Measurements from ENCODE around the gene CALHM3. TPM values are rescaled to one million over a fixed set of nuclear protein-coding genes. Genes with fewer than 3 reads are reported as not detected.

The CALHM3 gene
- total RNA-seq, 4 donors from 2014 or later, result not detected

DNA sequence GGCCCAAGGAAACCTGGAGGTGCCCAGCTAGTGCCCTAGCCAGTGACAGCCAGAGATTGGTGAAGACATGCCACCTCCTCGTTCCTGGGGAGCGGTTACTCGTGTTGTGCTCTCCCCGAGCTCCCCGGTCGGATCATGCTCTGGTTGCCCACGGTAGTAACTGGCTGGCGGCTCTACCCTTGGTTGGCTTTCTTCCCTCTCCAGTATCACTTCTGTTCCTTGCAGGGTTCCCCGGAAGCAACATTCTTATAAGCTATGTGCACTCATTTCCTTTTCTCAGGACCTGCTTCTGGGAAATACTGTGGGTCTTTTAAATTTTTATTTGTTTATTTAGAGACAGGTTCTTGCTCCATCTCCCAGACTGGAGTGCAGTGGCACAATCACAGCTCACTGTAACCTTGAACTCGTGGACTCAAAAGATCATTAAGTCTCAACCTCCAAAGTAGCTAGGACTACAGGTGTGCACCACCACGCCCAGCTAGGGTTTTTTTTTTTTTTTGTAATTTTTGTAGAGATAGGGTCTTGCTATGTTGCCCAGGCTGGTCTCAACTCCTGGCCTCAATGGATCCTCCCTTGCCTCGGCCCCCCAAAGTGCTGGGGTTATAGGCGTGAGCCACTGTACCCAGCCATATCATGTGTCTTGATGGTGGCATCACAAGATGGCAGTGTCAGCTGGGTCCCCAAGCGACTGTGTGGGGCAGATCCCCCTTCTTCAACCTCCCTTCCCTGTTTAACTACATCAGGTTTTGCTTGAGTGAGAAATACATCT, 13.4 kb downstream of the CALHM3 start:
- H3K4me3 ChIP-seq (replicated peaks in 1 of 3), result no peak overlapping the region
- TF ChIP-seq, protein P1, sequence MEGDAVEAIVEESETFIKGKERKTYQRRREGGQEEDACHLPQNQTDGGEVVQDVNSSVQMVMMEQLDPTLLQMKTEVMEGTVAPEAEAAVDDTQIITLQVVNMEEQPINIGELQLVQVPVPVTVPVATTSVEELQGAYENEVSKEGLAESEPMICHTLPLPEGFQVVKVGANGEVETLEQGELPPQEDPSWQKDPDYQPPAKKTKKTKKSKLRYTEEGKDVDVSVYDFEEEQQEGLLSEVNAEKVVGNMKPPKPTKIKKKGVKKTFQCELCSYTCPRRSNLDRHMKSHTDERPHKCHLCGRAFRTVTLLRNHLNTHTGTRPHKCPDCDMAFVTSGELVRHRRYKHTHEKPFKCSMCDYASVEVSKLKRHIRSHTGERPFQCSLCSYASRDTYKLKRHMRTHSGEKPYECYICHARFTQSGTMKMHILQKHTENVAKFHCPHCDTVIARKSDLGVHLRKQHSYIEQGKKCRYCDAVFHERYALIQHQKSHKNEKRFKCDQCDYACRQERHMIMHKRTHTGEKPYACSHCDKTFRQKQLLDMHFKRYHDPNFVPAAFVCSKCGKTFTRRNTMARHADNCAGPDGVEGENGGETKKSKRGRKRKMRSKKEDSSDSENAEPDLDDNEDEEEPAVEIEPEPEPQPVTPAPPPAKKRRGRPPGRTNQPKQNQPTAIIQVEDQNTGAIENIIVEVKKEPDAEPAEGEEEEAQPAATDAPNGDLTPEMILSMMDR (IDR thresholded peaks at IDR 0.05), result no peak
- TF ChIP-seq POLR2A (IDR thresholded peaks at IDR 0.05), result no peak
- WGBS, 2 donors, result 88 to 94% methylated on average over 14 of the region's 14 CpGs
- intact Hi-C loops (cut with DNase I), result no loop called here
- H3K36me3 ChIP-seq, result no peaks in the 10 kb centered on the region
- H3K9me3 ChIP-seq, result no peaks in the 10 kb centered on the region
- H3K4me1 ChIP-seq, result no peaks in the 10 kb centered on the region
- H3K27ac ChIP-seq, result no peak overlapping the region
- DNase-seq, result no peak
- H3K27me3 ChIP-seq, result no peaks in the 10 kb centered on the region

DNA sequence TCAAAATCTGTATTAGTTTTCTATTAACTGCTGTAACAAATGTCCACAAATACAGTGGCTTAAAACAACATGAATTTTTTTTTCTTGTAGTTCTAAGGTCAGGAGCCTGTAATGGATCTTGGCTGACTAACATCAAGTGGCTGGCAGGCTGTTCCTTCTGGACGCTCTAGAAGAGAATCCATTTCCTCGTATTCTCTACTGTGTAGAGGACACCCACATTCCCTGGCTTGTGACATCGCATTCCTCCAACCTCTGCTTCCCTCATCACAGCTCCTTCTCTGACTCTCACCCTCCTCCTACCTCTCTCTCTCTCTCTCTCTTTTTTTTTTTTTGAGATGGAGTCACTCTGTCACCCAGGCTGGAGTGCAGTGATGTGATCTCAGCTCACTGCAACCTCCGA, 15.5 kb downstream of the CALHM3 start:
- no peaks in the 10 kb centered on the region for H3K4me1 ChIP-seq
- H3K9me3 ChIP-seq, result no peaks in the 10 kb centered on the region
- TF ChIP-seq, protein P1 (IDR thresholded peaks at IDR 0.05), result no peak
- TF ChIP-seq POLR2A (IDR thresholded peaks at IDR 0.05), result no peak
- DNase-seq, result no peak
- H3K27me3 ChIP-seq, result no peaks in the 10 kb centered on the region
- no peaks in the 10 kb centered on the region for H3K36me3 ChIP-seq
- WGBS, 2 donors, result 63 to 71% methylated on average over 4 of the region's 4 CpGs
- intact Hi-C loops (cut with DNase I), result no loop called here
- no peak overlapping the region for H3K4me3 ChIP-seq (replicated peaks in 1 of 3)
- no peak overlapping the region for H3K27ac ChIP-seq

DNA sequence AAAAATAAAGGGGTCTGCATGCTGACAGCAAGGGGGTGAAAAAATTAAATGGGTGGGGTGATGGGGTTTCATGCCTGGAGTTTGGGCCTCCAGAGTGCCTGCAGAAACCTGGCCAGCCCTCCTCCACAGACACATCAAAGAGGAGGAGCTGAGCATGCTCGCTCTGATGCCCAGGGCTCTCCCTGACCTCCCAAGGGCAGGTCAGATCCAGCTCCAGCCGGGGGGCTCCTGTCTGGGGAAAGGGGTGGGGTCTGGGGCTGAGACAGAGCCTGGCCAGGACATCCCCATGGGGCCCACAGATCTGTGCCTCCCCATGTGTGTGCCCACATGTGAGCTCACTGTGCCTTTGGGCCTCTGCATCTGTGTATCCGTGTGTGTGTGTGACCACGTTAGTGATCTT, 19.4 kb downstream of the CALHM3 start:
- H3K27me3 ChIP-seq, result no peaks in the 10 kb centered on the region
- no peak overlapping the region for H3K27ac ChIP-seq
- no peaks in the 10 kb centered on the region for H3K9me3 ChIP-seq
- intact Hi-C loops (cut with DNase I), result no loop called here
- DNase-seq, result no peak
- TF ChIP-seq, protein P1 (IDR thresholded peaks at IDR 0.05), result no peak
- TF ChIP-seq POLR2A (IDR thresholded peaks at IDR 0.05), result no peak
- no peak overlapping the region for H3K4me3 ChIP-seq (replicated peaks in 1 of 3)
- WGBS, 2 donors, result 58 to 94% methylated on average over 3 to 4 of the region's 4 CpGs
- H3K36me3 ChIP-seq, result no peaks in the 10 kb centered on the region
- no peaks in the 10 kb centered on the region for H3K4me1 ChIP-seq

DNA sequence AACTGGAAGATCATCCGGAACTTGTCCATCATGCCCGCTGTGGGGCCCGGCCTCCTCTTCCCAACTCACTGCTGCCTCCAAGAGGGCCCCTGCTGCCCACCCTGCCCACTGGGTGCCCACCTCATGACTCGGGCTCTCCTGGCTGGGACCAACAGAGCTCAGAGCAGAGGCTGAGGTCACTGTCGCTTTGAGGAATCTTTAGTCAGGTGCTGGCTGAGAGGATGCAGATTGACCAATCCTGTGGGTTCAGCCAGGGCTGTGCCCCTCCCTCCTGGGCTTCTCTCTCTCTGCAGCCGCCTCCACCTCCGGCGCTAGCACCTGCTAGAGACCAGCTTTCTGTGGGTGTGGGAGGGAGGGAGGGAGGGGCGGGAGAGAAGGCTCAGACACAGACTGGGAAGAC, 20.3 kb downstream of the CALHM3 start, which contains the start of gene CALHM1:
CALHM1 (minus strand) TSS at position 181 of the 400 bp plus-strand sequence; CDS start at position 32, 149 bp downstream.
- no peak for TF ChIP-seq POLR2A (IDR thresholded peaks at IDR 0.05)
- TF ChIP-seq, protein P1 (IDR thresholded peaks at IDR 0.05), result no peak
- H3K27ac ChIP-seq, result no peak within 1 kb of the TSS
- intact Hi-C loops (cut with DNase I), result no loop called here
- DNase-seq, result no peak
- no peaks in the 10 kb centered on the region for H3K9me3 ChIP-seq
- no peaks in the 10 kb centered on the region for H3K36me3 ChIP-seq
- H3K27me3 ChIP-seq, result no peaks in the 10 kb centered on the region
- H3K4me1 ChIP-seq, result no peaks in the 10 kb centered on the region
- 82% methylated on average over 5 of the region's 9 CpGs; no CpG with 5 or more reads in 1 of the 2 donors for WGBS, 2 donors
- no peak within 1 kb of the TSS for H3K4me3 ChIP-seq (replicated peaks in 1 of 3)

DNA sequence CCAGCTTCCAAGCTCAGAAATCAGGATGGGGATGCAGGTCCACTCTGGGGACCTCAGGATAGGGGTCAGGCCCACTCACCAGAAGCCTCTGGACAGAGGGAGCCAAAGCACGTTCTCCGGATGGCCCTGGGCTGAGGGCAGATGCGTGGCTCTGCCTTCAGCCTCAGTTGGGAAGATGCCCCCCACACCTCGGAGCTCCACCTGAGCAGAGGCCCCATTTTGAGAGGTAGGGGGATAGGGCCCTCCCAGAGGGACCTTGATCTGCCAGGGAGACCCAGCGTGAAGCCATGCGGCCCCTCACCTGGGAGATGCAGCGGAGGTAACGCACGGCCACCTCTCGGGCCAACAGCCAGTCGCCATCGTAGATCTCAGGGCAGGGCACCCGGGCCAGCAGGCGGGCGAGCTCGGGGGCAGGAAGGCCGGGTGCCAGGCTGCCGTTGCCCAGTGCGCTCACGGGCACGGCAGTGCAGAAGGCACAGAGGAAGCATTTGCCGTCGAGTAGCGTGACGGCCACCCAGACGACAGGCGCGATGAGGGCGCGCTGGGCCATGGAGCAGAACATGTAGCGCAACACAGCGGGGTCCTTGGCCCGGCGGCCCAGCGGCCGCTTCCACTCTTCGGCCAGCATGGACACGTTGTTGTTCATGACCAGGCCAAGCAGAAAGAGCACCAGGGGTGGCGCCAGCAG, 21.0 kb downstream of the CALHM3 start:
- Histone ChIP-seq H3K9me3 (no peaks in the 10 kb centered on the region), H3K4me3 (replicated peaks in 1 of 3) (no peak overlapping the region), H3K4me1 (no peaks in the 10 kb centered on the region), H3K27ac (no peak overlapping the region), H3K27me3 (no peaks in the 10 kb centered on the region), H3K36me3 (no peaks in the 10 kb centered on the region)
- TF ChIP-seq, protein P1 (IDR thresholded peaks at IDR 0.05), result no peak
- DNase-seq, result no peak
- intact Hi-C loops (cut with DNase I), result no loop called here
- WGBS, 2 donors, result 95% methylated on average over 17 to 36 of the region's 39 CpGs
